ENCODE measurements around the gene KIN. TPM values are rescaled to one million over a fixed set of nuclear protein-coding genes. Genes with fewer than 3 reads are reported as not detected.

The KIN gene
- total RNA-seq, 1 experiment from 2014 or later = 23.4 TPM

- H3K4me2 ChIP-seq (ENCODE audit: insufficient read depth, insufficient read length, low read length) = peak overlapping the region; percentile 67
- H3K56ac ChIP-seq (ENCODE audit: insufficient read length, low read depth, low read length) = no peak overlapping the region
- H2BK120ac ChIP-seq (ENCODE audit: low read depth, low read length, poor library complexity, severe bottlenecking) = no peak overlapping the region
- H3T11ph ChIP-seq (ENCODE audit: low read length) = no peak overlapping the region
- peaks cover 21% of the 10 kb centered on the region in 2 experiments for H3K4me1 Mint-ChIP-seq
- H3K4me1 ChIP-seq (ENCODE audit: insufficient read depth, low read length) = 0 out of 2 replicates have a peak, but pooled peaks cover 2% of the 10 kb centered on the region
- no peaks in the 10 kb centered on the region for H3K27me3 ChIP-seq (ENCODE audit: insufficient read depth, low read length)
- H2AFZ ChIP-seq (ENCODE audit: low read length) = no peak overlapping the region
- no peak overlapping the region for H2BK5ac ChIP-seq (ENCODE audit: insufficient read length, low read length)
- no peak overlapping the region for H2BK12ac ChIP-seq (ENCODE audit: insufficient read length, low read depth, low read length)
- no peaks in the 10 kb centered on the region for H3K79me1 ChIP-seq (ENCODE audit: insufficient read depth, low read depth, low read length, poor library complexity, severe bottlenecking)
- no peaks in the 10 kb centered on the region for H3K79me2 ChIP-seq (ENCODE audit: insufficient read depth, low read length)
- H4K5ac ChIP-seq (ENCODE audit: insufficient read length, low read depth, low read length) = no peak overlapping the region
- no peaks in the 10 kb centered on the region for H3K9me3 ChIP-seq (ENCODE audit: control insufficient read depth, low read depth, low read length)
- WGBS (ENCODE audit: extremely low coverage, insufficient read length, low lambda C conversion rate) = no CpG with 5 or more reads among the region's 10 CpGs
- H3K9ac ChIP-seq (ENCODE audit: extremely low read depth, insufficient read length, low read length) = peak overlapping the region; percentile 37
- peaks cover 15% of the 10 kb centered on the region for H3K27me3 Mint-ChIP-seq (ENCODE audit: low read depth)
- H3K23me2 ChIP-seq (ENCODE audit: insufficient read length, low read depth, low read length, poor library complexity, severe bottlenecking) = peaks cover 10% of the 10 kb centered on the region
- H4K91ac ChIP-seq (ENCODE audit: insufficient read length, low read depth, low read length) = no peak overlapping the region
- H3K4ac ChIP-seq (ENCODE audit: low read depth, low read length) = no peak overlapping the region
- DNase-seq = no peak
- no peak overlapping the region for H2AK5ac ChIP-seq (ENCODE audit: insufficient read length, low read length)
- H3K4me3 Mint-ChIP-seq = peak overlapping the region; percentile 98 to 100
- H3K23ac ChIP-seq (ENCODE audit: insufficient read length, low read depth, low read length) = no peak overlapping the region
- H3K18ac ChIP-seq (ENCODE audit: insufficient read length, low read depth, low read length) = peak overlapping the region; percentile 2
- peaks cover 0 to 3% (median 0%) of the 10 kb centered on the region in 3 experiments; a peak in 2 of 7 replicates for H3K36me3 Mint-ChIP-seq (ENCODE audit: insufficient read depth in 1 of 3, low read depth in 3 of 3)
- H3K27ac ChIP-seq (ENCODE audit: insufficient read length, low read depth, low read length) = no peak overlapping the region
- no peak for TF ChIP-seq CTCF (conservative IDR thresholded peaks at IDR 0.05)
- H2BK15ac ChIP-seq (ENCODE audit: low read depth, low read length) = no peak overlapping the region
- no peak overlapping the region for H4K8ac ChIP-seq (replicated peaks; ENCODE audit: insufficient read length, low read depth, low read length)
- no peak overlapping the region for H3K14ac ChIP-seq (ENCODE audit: insufficient read depth, low read length)
- peak overlapping the region; percentile 82 to 96 (median 95) for H3K27ac Mint-ChIP-seq
- H2BK20ac ChIP-seq (ENCODE audit: low read depth, low read length, poor library complexity, severe bottlenecking) = no peak overlapping the region
- H4K20me1 ChIP-seq (ENCODE audit: control insufficient read depth, insufficient read depth, insufficient read length) = no peaks in the 10 kb centered on the region
- peaks cover 0 to 2% of the 10 kb centered on the region in 2 experiments; a peak in 1 of 5 replicates for H3K9me3 Mint-ChIP-seq
Observed at GRCh38 chr10:7817984-7818294, 30.1 kb upstream of the KIN start.
